Stimulated activated CD4-positive, alpha-beta T cell treated with anti-CD3 and anti-CD28 coated beads, Interleukin-1b, Interleukin-23, amount 100 ng/mL, for 4 hours (primary cell): ENCODE measurements around the gene KLC3.
"Not testable (repeated sequence)": the region's sequence is repeated elsewhere in the genome, so short reads cannot be mapped to it uniquely, and the experiment has no call there.

Experiments
- DNase-seq, 2 donors: peaks; one replicate each; pipeline ENCODE4 v3.0.0-alpha.2; 2020; ENCODE audit warnings: low read depth in 2 of 2

KLC3 gene

GRCh38 chr19:45320997-45321775, 19.4 kb upstream of the KLC3 start:
- DNase-seq = no peak

DNA sequence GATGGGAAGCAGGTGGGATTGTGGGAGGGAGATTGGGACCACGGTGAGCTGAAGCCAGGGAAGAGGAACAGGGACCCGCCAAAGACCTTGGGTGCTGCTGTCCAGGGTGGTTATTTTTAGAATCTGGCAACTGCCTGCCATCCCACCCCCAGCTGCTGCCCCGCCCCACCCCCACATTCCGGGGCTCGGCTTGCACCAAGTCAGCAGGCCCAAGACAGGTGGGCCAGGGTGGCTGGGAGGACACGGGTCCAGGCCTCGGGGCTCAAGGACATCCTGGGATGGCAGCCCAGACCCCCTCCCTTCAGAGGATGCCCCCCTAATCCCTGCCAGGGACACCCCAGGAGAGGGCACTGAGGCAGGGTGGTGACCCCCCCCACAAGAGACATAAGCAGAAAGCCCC, 18.7 kb upstream of the KLC3 start:
- DNase-seq = no peak

- no peak for DNase-seq
Measured at GRCh38 chr19:45322311-45322710, 18.2 kb upstream of the KLC3 start.

DNA sequence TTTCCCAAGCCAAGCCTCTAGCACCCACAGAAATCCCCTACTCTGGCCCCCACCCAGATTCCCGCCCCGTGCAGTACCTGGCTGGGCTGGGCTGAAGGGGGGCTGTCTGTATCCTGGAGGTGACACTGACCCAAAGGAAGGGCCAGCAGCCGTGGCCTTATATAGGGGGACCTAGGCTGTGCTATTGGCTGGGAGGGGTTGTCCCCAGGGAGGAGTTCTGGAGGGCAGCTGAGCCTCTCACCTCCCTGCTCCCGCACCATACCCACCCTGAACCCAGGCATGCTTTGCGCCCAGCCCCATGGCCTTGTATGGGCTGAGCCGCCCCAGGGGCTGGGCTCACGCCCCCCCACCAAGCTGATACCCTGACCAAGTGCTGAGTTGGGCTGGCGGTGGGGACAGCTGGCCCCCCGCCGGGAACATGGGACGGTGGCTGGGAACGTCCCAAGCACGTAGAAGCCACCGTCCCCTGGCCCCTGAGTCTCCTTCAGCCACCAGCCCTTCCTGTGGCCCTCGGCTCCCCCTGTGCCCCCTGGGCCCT, 17.7 kb upstream of the KLC3 start, which contains the start of gene CKM:
TSS of gene CKM (minus strand) at position 132 of the 538 bp plus-strand sequence. CDS start 3,162 bp downstream, outside the sequence.
- DNase-seq = no peak

GRCh38 chr19:45323671-45324081, 16.9 kb upstream of the KLC3 start:
- no peak for DNase-seq

DNA sequence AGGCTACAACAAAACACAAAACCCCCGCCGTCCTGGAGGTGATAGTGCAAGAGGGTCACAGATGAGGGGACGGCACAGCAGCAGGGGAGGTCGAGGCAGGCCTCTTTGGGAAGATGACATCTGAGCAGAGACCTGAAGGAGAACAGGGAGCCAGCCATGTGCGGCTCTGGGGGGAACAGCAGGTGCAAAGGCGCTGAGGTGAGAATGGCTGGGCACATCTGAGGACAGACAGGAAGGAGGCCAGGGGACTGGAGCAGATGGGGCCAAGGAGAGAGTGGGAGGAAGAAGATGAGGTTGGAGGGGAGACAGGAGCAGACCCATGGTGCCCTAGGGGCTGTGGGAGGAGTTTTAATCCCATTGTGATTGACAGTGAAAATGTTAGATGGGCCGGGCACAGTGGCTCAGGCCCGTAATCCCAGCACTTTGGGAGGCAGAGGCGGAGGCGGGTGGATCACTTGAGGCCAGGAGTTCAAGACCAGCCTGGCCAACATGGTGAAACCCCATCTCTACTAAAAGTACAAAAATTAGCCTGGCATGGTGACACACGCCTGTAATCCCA, 16.1 kb upstream of the KLC3 start:
- no peak for DNase-seq

DNA sequence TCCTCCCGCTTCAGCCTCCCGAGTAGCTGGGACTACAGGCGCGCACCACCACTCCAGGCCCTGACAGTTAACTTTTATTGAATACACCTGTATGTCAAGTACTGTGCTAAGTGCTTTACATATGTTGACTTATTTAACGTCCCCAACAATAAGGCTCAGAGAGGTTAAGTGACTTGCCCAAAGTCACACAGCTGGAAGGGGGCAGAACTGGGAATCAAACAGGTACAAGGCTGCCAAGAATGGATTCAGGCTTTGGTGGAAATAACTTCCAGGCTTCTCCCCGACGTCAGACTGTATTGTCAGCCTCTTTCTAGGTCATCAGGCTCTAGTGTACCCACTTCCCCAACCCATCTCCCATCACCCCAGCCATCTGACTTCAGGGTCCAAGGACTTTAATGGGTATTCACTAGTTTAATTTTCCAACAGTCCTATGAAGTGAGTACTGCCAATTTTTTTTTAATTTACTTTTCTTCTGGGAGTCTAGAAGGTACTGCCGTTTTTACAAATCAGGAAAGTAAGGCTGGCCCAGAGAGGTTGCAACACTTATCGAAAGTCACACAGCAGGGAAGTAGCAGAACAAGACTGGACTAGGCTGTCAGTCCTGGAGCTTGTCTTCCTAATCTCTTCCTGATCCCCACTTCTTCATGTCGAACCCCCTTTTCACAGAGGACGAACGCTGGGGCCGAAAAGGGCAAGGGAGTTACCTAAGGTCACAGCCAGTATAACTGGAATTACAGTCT, 13.0 kb upstream of the KLC3 start:
- DNase-seq = no peak

- DNase-seq = no peak
Measured at GRCh38 chr19:45331411-45331810, 9.1 kb upstream of the KLC3 start.

DNA sequence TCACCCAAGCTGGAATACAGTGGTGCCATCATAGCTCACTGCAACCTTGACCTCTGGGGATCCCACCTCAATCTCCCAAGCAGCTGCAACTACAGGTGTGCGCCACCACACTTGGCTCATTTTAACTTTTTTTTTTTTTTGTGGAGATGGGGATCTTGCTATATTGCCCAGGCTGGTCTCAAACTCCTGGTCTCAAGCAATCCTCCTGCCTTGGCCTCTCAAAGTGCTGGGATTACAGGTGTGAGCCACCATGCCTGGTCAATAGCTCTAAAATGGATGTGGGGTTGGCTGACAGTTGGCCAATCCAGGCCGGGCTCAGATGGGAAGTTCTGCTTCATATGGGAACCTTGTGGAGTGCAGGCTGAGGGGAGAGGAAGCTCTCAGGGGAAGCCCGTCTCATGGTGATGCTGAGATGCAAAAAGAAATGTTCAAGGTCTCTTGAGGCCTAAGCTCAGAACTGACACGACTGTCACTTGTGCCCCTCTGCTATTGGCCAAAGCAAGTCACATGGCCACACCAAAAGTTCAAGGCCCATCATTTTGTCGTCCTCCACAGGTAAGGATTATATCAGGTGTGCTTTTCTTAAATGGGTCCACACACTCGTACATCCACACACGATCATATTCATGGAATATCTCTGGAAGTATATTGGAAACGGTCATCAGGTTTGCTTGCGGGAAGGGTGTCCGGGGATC, 6.8 kb upstream of the KLC3 start:
- no peak for DNase-seq

- DNase-seq = not testable (repeated sequence)
Measured at GRCh38 chr19:45334881-45335280, 5.7 kb upstream of the KLC3 start.

GRCh38 chr19:45336696-45337251, 3.8 kb upstream of the KLC3 start:
- DNase-seq = no peak

DNA sequence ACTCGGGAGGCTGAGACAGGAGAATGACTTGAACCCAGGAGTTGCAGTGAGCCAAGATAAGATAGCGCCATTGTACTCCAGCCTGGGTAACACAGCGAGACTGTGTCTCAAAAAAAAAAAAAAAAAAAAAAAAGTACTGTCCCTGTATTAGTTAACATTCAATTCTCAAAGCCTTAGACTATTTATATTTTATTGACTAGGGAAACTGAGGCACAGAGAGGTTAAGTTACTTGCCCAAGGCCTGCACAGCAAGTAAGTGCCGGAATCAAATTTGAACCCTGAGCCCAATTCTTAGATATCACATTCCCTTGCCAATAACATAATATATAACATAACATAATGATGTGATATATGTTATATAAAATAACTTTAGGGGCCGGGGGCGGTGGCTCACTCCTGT, 921 bp upstream of the KLC3 start:
- DNase-seq = no peak

GRCh38 chr19:45340899-45341453, 426 bp downstream of the KLC3 start:
- no peak for DNase-seq

GRCh38 chr19:45342911-45343310, 2.4 kb downstream of the KLC3 start:
- DNase-seq = no peak

- no peak for DNase-seq
Measured at GRCh38 chr19:45344621-45345505, 4.3 kb downstream of the KLC3 start.

GRCh38 chr19:45345506-45345860, 4.9 kb downstream of the KLC3 start:
- no peak for DNase-seq

DNA sequence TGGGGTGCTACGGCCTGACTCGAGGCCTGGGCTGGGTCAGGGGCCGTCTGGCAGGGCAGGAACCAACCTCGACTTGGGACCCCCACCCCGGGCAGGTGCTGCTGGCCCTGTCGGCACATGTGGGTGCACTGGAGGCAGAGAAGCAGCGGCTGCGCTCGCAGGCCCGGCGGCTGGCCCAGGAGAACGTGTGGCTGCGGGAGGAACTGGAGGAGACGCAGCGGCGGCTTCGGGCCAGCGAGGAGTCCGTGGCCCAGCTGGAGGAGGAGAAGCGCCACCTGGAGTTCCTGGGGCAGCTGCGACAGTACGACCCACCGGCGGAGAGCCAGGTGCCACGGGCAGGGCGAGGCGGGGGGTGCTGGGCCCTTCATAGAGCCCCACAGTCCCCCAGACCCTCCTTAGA, 5.9 kb downstream of the KLC3 start:
- DNase-seq = no peak

DNA sequence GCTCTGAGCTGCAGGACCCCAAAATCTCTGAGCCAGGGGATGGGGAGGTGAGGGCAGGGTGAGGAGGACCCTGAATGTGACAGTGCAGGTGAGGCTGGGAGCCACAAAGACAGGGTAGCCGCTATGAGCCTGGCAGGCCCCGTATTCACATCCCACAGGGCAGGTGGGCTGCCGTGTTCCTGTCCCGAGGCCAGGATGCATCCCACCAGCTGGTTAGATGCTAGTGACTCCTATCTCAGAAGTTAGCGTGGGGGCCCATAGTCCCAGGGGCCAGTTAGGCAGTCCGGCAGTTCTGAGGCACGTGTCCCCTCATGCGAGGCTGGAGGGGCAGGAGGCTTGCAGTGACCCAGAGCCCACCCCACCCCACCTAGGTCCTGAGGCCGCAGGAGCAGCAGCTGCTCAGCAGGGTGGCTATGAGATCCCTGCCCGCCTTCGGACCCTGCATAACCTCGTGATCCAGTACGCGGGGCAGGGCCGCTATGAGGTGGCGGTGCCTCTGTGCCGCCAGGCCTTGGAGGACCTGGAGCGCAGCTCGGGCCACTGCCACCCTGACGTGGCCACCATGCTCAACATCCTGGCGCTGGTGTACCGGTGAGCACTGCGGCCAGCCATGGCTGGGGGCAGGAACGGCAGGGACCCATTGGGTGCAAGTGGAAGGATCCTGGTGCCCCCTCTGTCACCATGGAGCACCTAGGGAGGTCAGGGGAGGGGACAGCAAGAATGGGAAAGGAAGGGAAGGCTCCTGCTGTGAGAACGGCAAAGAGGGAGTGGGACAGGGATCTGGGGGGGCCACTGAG, 7.2 kb downstream of the KLC3 start:
- no peak for DNase-seq

DNA sequence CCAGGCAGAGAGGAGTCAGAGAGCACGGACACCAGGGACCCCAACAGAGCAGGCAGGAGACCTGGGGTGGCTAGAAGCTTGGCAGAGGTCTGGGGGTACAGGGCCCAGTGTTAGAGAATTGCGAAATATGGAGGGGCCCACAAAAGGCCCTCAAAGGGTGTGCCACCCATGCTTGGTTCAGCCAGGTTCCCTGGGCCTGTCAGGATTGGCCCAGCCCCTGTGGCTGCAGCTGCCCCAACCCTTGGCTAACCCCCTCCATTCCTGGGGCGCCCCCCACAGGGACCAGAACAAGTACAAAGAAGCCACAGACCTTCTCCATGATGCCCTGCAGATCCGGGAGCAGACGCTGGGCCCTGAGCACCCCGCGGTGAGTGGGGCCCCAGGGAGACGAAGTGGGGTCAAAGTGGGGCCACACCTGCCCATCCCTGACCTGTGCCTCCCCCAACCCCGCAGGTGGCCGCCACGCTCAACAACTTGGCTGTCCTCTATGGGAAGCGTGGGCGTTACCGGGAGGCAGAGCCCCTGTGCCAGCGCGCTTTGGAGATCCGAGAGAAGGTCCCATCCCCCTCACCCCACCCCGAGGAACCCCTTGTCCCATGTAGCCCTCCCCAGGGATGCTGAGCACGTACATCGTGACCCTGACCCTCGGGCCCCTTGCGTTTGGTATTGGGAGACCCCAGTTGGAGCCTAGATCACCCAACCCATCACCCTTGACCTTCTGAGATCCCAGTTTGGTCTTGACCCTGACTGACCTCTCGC, 8.0 kb downstream of the KLC3 start:
- DNase-seq = no peak
